Activated CD4-positive, alpha-beta T cell treated with anti-CD3 and anti-CD28 coated beads, Interleukin-2, amount 50 U/mL, for 48 hours (primary cell): Measurements from ENCODE around the gene KCNC3.
A peak's percentile ranks its signal among the peaks of the same experiment; 100 is the strongest.

Source experiments
- DNase-seq, 2 experiments: peaks; one replicate each; pipeline ENCODE4 v3.0.0-alpha.2; 2020

KCNC3 gene

DNA sequence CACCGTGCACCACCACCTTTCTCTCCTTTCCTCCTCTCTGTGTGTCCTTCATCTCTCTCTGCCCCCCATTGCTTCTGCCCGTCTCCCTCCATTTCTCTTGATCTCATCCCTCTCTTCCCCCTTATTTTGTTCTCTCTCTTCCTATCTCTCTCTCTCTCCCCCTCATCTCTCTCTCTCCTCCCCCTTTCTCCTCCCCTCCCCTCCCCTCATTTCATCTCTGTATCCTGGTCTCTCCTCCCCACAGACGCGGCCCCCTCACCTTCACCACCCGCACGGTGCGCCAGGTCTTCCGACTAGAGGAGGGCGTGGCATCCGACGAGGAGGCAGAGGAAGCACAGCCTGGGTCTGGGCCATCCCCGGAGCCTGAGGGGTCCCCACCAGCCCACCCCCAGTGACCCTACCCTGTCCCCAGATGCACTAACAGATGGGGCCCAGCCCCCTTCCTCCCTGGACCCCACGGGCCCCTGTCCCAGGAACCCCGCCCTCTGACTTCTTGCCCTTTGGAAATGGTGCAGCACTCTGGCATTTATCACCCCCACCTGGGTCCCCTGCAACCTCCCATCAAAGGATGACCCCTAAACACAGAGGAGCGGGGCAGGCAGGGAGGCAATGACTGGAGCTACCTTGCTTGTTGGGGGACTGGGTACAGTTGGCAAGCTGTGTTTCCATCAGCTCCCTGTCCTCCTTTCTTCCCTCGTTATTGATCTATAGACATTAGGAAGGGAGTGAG lies 19.6 kb downstream of the KCNC3 start:
- DNase-seq: no peak

DNA sequence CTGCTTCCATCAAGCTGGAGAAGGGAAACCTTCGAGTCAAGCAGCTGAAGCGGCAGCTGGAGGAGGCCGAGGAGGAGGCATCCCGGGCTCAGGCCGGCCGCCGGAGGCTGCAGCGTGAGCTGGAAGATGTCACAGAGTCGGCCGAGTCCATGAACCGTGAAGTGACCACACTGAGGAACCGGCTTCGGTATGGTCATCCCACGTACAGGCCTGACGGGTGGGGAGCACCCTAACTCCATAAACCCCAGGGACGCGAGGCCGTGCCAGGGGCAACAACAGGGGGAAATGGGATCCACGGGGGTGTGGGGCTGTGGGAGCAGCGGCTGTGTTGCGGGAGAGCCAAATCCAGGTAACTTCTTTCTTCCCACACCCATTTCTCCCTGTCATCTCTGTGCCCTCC lies 20.2 kb downstream of the KCNC3 start:
- DNase-seq: no peak

DNA sequence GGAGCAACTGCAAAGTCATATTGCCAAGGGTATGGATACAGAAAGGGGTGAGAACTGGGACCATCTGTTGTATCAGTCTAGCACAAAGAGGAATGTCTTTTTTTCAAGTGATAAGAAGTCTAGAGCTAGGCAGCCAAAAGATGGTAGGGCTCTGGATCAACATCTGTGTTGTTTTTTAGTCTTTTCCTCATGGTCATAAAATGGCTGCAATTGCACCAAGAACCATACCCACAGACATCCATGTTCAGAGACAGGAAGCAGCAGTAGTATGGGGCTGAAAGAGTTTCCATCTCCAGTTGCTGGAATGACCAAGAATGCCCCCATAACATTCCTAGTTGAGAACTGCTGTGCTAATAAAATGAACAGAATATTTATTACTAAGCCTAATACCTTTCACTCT lies 25.6 kb downstream of the KCNC3 start:
- no peak for DNase-seq

DNA sequence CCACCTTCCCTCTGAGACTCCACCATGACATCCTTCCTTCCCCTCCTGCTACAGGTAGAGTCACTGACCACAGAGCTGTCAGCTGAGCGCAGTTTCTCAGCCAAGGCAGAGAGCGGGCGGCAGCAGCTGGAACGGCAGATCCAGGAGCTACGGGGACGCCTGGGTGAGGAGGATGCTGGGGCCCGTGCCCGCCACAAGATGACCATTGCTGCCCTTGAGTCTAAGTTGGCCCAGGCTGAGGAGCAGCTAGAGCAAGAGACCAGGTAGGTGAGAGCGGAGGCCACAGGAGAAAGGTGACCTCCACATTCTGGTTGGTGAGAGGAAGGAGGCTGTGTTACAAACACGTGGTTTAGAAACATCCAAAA lies 27.6 kb downstream of the KCNC3 start:
- no peak for DNase-seq

DNA sequence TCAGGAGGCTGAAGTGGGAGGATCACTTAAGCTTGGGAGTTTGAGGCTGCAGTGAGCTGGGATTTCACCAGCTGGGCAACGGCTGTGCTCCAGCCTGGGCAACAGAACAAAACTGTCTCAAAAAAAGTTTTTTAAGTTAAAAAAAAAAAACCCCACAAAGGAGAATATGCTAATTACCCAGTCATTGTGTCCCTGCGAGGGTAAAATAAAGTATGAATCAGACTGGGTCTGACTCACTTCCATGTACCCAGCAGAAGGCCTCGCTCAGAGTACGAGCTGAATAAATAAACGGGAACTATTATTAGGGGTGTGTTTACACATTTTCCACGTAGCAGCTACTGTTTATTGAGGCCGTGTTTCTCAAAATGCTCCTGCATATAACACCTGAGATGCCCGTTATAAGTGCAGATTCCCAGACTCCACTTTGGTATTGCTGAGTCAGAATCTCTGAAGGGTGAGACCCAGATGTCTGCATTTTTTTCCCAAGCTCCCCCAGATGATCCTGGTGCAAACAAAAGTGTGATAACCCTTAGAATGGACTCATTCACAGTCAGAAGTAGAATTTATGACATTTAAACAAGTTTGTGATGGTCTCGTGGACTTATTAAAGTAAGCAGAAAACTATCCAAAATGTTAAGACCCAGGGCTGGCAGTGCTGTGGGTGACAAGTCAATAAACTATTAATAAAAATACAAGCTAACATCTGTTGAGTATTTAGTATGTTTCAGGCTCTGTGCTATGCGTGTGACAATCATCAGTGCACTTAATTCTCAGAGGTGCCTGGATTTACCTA lies 28.2 kb downstream of the KCNC3 start:
- DNase-seq: peak in 1 of 2 experiments; percentile 35

DNA sequence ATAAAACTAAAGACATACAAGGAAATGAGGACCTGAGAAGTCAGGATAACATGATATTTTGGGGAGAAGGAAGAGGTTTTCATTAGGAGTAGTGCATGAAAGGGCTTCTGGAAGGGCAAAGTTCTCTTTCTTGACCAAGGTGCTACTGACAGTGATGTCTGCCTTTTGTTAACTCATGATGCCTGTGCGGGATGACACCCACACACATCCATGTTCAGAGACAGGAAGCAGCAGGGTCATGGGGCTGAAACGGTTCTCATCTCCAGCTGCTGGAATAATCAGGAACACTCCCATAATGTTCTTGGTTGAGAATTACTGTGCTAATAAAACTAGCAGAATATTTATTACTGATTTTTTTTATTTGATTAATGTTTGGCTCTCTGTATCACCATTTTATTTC lies 29.1 kb downstream of the KCNC3 start:
- DNase-seq: no peak

DNA sequence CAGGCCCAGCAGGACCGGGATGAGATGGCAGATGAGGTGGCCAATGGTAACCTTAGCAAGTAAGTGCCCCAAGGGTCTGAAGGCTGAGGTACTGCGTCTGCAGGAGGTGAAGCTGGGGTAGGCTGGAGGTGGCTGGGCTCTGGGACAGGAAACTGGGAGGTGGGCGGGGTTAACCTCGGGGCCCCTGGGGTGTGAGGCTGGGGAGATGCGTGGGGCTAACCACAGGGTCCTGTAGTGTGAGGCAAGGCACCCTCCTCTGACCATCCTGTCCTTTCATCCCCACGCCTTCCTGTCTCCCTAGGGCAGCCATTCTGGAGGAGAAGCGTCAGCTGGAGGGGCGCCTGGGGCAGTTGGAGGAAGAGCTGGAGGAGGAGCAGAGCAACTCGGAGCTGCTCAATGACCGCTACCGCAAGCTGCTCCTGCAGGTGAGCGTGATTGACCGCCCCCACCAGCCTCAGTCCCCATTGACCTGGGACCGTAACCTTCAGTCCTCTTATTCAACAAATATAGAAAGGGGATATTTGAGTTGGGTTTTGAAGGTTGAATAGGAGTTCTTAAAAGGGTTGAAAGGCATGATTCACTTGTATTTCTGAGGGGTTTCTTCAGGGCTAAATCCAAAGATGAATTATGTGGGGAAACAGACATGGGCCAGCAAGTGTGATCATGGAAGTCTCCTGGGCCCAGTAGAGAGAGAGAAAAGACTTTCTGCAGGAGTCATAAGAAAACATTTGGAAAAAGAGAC lies 35.7 kb downstream of the KCNC3 start:
- no peak for DNase-seq

DNA sequence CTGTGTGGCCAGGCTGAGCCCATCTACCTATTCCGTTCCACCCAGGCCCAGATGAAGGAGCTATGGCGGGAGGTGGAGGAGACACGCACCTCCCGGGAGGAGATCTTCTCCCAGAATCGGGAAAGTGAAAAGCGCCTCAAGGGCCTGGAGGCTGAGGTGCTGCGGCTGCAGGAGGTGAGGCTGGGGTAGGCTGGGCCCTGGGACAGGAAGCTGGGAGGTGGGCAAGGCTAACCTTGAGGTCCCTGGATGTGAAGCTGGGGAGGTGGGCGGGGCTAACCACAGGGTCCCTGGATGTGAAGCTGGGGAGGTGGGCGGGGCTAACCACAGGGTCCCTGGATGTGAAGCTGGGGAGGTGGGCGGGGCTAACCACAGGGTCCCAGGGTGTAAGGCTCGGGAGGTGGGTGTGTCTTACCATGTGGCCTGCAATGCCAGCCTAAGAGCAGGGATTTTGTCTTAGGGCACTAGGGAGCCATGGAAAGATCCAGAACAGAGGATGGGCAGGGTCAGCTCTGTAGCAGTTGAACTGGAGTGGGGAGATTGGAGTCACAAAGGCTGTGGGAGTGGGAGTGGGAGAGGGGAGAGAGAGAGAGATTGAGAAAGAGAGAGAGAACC lies 36.9 kb downstream of the KCNC3 start:
- DNase-seq: no peak

DNA sequence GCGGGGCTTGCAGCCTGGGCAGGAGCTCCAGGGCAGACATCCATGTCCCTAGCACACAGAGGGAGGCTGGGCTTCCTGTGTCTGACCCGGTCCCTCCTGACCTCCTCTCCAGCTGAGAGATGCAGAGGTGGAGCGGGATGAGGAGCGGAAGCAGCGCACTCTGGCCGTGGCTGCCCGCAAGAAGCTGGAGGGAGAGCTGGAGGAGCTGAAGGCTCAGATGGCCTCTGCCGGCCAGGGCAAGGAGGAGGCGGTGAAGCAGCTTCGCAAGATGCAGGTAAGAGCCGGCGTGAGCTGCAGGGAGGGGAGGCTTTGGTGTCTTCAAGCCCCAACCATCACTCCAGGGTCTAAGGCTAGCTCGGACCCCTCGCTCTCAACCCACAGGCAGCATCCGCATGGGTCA lies 38.4 kb downstream of the KCNC3 start:
- DNase-seq: no peak

DNA sequence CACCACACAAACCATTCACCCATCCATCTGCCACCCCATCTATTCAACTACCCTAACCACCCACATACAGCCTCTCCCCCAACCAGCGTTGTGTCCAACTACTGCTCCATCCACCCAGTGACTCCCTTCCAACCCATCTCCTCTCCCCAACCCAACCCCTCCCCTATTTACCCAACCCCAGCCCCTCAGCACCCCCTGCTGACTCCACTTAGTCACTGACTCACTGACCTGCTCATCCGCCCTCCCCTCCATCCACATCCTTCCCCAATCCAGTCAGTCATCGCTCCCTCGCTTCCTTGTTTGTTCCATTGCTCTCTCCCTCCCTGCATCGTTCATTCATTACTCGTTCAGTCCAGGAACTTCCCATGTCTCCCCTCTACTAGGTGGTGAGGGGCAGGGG lies 39.2 kb downstream of the KCNC3 start:
- no peak for DNase-seq

DNA sequence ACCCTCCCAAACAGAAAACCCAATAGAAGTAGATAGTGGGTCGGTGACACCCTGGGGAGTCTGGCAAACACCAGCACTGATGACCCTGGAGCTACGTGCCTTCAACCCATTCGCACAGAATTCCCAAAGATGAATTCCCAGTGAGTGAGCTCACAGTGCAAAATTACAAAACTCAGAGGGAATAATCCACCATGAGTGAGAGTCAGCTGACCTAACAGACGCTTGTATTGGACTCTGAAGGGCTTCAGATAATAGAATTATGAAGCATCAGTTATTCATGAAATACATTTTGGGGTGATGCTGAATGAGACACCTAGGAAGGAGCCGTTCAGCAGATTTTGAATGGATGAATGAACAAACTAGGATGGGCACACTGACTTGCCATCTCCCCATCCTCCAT lies 40.2 kb downstream of the KCNC3 start:
- no peak for DNase-seq

DNA sequence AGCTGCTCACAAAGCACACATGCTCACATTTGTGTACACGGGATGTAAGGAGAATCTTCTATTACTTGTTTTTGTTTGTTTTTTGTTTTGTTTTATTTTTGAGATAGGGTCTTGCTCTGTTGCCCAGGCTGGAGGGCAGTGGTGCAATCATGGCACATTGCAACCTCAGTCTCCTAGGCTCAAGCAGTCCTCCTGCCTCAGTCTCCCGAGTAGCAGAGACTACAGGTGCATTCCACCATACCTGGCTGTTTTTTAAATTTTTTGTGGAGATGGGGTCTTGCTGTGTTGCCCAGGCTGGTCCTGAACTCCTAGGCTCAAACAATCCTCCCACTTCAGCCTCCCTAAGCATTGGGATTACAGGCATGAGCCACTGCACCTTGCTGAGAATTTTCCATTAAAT lies 41.8 kb downstream of the KCNC3 start:
- DNase-seq: no peak

DNA sequence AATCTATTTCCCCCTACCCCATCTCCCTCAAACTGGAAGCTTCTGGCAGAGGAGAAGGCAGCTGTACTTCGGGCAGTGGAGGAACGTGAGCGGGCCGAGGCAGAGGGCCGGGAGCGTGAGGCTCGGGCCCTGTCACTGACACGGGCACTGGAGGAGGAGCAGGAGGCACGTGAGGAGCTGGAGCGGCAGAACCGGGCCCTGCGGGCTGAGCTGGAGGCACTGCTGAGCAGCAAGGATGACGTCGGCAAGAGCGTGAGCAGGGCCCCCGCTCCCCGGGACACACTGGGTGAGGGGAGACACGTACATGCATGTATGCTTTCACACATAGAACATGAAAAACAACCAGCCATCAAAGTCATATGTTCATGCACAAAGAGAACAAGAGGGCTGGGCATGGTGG lies 42.7 kb downstream of the KCNC3 start:
- DNase-seq: no peak

DNA sequence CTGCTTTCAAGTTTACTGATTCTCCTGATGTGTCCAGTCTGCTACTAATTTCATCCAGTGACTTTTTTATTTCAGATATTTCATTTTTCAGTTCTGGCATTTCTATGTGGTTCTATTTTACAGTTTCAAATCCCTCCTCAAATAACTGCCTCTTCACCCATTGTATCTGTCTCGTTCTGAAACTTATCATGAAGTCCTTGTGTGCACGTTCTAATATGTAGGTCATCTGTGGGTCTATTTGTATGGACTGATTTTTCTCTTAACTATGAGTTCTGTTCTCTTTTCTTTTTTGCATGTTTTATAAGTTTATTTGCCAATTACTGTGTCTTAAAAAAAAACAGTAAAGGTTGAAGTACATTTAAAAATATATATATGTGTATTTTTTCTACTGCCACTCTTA lies 43.3 kb downstream of the KCNC3 start:
- no peak for DNase-seq

DNA sequence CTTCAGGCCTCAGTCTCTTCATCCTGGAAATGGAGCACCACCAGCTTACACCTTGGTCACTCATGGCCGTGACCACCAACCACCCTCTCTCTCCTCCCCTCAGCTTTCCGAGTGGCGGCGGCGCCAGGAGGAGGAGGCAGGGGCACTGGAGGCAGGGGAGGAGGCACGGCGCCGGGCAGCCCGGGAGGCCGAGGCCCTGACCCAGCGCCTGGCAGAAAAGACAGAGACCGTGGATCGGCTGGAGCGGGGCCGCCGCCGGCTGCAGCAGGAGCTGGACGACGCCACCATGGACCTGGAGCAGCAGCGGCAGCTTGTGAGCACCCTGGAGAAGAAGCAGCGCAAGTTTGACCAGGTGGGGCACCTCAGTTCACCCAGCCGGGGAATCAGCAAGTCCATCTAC lies 47.7 kb downstream of the KCNC3 start:
- no peak for DNase-seq

DNA sequence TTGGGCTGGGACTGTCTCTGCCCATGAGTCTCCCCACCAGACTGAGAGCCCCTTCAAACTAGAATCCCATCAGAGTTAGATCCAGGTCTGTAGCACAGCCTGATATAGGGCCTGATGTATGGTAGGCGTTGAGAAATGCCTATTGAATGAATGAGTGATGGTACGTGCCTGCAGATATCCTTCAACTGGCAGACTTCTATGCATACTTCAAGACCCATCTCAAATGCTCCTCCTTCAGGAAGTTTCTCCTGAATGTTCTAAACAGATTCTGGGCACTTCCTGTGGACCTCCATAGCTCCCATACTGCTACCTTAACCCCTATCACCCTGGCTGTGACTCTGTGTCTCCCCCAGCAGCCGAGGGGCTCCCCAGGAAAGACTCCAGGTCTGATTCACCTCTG lies 48.2 kb downstream of the KCNC3 start:
- DNase-seq: no peak

DNA sequence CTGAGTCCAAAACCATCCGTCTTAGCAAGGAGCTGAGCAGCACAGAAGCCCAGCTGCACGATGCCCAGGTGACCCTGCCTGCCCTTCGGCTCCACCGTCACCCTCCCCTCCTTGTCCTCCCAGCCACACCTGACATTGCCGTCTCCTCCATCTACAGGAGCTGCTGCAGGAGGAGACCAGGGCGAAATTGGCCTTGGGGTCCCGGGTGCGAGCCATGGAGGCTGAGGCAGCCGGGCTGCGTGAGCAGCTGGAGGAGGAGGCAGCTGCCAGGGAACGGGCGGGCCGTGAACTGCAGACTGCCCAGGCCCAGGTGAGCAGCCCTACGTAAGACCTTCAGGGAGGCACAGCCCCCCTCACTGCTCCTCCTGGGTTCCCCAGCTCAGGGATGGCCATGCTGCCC lies 49.1 kb downstream of the KCNC3 start:
- DNase-seq: no peak

DNA sequence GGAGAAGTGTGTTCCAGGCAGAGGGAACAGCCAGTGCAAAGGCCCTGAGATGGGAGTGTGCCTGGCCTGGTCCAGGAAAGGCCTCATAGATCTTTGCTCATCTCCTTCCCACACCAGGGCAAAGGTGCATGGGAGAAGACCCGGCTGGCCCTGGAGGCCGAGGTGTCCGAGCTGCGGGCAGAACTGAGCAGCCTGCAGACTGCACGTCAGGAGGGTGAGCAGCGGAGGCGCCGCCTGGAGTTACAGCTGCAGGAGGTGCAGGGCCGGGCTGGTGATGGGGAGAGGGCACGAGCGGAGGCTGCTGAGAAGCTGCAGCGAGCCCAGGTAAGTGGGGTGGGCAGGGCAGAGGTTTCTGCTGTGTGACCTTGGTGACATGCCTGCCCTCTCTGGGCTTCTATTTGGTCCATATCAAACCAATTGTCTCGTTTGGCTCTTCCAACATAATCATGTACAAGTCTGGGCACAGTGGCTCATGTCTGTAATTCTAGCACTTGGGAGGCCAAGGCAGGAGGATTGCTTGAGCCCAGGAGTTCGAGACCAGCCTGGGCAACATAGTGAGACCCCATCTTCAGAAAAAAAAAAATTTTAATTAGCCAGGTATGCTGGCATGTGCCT lies 51.1 kb downstream of the KCNC3 start:
- DNase-seq: no peak

DNA sequence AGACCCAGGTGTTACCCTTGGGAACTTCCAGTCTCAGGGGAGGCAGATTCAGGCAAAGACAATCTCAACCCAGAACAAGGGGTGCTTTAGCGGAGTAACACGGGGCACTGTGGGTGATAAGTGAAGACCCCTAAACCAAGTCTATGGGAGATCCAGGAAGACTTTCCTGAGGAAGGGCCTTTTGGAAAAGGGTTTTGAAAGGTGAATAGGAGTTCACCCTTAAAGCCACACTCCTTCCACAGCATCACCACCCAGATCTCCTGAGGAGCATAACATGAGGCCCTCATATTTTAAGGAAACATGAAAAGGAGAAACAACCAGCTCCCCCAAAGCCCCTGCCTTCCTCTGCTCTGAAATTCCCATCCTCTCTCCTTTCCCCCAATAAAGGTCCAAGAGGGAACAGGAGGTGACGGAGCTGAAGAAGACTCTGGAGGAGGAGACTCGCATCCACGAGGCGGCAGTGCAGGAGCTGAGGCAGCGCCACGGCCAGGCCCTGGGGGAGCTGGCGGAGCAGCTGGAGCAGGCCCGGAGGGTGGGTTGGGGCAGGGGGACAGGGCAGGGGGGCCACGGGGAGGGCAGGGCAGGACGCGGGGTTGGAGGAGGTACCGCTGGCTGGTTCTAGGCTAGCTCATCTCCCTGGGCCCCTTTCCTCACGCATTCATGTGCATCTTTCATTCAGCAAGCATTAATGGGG lies 52.7 kb downstream of the KCNC3 start:
- no peak for DNase-seq

DNA sequence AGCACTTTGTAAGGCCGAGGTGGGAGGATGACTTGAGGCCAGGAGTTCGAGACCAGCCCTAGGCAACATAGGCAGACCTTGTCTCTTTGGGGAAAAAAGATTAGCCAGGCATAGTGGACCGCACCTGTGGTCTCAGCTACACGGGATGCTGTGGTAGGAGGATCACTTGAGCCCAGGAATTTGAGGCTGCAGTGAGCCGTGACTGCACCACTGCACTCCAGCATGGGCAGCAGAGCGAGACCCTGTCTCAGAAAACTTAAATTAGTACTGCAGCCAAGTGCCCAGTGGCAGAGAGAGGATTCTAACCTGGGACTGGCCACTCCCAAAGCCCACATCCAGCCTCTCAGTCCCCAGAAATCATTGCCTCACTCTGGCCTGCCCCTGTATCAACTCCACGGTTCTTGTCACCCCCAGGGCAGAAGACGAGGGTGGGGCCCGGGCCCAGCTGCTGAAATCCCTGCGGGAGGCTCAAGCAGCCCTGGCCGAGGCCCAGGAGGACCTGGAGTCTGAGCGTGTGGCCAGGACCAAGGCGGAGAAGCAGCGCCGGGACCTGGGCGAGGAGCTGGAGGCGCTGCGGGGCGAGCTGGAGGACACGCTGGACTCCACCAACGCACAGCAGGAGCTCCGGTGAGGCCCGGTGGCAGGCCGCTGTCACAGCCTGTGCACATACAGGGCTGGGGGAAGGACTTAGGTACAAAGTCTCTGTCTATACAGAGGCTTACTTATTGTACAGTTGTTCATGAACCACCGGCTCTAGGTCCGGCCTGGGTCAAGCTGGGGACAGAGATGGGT lies 53.4 kb downstream of the KCNC3 start:
- DNase-seq: no peak

DNA sequence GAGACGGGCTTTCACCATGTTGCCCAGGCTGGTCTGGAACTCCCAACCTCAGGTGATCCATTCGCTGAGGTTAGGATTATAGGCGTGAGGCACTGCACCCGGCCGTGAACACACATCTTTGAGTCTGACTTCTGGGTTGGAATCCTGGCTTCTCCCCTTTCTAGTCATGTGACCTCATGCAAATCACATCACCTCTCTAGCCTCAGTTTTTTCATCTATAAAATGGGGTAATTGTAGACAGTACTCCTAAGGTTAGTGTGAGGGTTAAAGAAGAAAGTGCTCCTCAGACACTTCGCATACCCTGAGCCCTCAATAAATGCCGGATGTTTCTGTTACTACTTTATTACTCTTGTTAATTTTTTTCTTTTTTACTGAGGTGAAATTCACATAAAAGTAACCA lies 55.4 kb downstream of the KCNC3 start:
- no peak for DNase-seq
